ELF-1 (cell line): ENCODE results near the gene HCST.
A peak's percentile ranks its signal among the peaks of the same experiment; 100 is the strongest.
"Not testable (repeated sequence)": the region's sequence is repeated elsewhere in the genome, so short reads cannot be mapped to it uniquely, and the experiment has no call there.

Experiments
- DNase-seq: peaks from one replicate; pipeline ENCODE4 v3.0.0-alpha.2; 2016; ENCODE audit warnings: low read depth, low spot score

The HCST gene

GRCh38 chr19:35901854-35902661, at the start of gene HCST:
HCST (plus strand) TSS chr19:35902529; CDS start chr19:35902594, 65 bp downstream.
- no peak for DNase-seq

- DNase-seq: no peak
Observed at GRCh38 chr19:35853038-35853756, 49.1 kb upstream of the HCST start.

- no peak for DNase-seq
Observed at GRCh38 chr19:35856546-35857149, 45.7 kb upstream of the HCST start, which contains the start of gene KIRREL2. KIRREL2 (plus strand) TSS chr19:35856911; CDS start chr19:35857120, 209 bp downstream.

GRCh38 chr19:35858311-35858710, 44.0 kb upstream of the HCST start:
- DNase-seq: no peak

GRCh38 chr19:35859414-35859813, 42.9 kb upstream of the HCST start:
- DNase-seq: no peak

- DNase-seq: no peak
Observed at GRCh38 chr19:35860436-35860817, 41.9 kb upstream of the HCST start.

- peak; percentile 96 for DNase-seq
Observed at GRCh38 chr19:35860818-35861639, 41.3 kb upstream of the HCST start.

GRCh38 chr19:35861640-35862160, 40.6 kb upstream of the HCST start:
- DNase-seq: peak; percentile 32

GRCh38 chr19:35862528-35862927, 39.8 kb upstream of the HCST start:
- DNase-seq: peak; percentile 45

- DNase-seq: no peak
Observed at GRCh38 chr19:35863018-35863417, 39.3 kb upstream of the HCST start.

- peak; percentile 37 for DNase-seq
Observed at GRCh38 chr19:35868172-35868822, 34.0 kb upstream of the HCST start, which contains the start of gene APLP1. APLP1 (plus strand) TSS chr19:35868574; CDS start chr19:35868637, 63 bp downstream.

- DNase-seq: no peak
Observed at GRCh38 chr19:35868823-35869326, 33.5 kb upstream of the HCST start.

- peak; percentile 98 for DNase-seq
Observed at GRCh38 chr19:35869327-35870123, 32.8 kb upstream of the HCST start.

- DNase-seq: not testable (repeated sequence)
Observed at GRCh38 chr19:35870124-35870736, 32.1 kb upstream of the HCST start.

- DNase-seq: no peak
Observed at GRCh38 chr19:35870798-35871197, 31.5 kb upstream of the HCST start.

GRCh38 chr19:35871611-35872010, 30.7 kb upstream of the HCST start:
- DNase-seq: no peak

- DNase-seq: no peak
Observed at GRCh38 chr19:35872180-35872579, 30.1 kb upstream of the HCST start.

GRCh38 chr19:35874392-35874930, 27.9 kb upstream of the HCST start:
- no peak for DNase-seq

GRCh38 chr19:35879068-35879467, 23.3 kb upstream of the HCST start:
- no peak for DNase-seq
